ENCODE data around the gene UBE2G1.

Gene UBE2G1

DNA sequence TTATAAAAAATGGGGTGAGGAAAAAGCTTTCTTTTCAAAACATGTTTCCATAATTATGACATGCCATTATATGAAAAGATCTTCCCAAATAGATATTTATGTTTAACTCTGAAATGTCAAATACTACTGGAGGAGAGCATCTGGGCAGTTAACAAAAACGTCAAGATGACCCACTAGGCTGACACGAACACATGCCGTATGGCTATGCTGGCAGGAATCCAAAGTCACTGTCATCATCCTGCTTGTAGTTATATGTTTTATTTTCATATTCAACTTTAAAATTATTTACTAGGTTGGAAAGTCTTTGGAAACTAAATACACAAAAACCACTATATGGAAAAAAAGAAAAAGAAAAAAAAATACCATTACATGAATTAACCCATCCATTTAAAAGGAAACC is 130.0 kb downstream of the UBE2G1 start:
- TF ChIP-seq CTCF (conservative IDR thresholded peaks at IDR 0.05; ENCODE audit: low read depth, low read length): no peak
- no peak overlapping the region for H3K4me3 ChIP-seq (ENCODE audit: low read depth, low read length)
- peak; percentile 34 for DNase-seq (ENCODE audit: low read depth)

DNA sequence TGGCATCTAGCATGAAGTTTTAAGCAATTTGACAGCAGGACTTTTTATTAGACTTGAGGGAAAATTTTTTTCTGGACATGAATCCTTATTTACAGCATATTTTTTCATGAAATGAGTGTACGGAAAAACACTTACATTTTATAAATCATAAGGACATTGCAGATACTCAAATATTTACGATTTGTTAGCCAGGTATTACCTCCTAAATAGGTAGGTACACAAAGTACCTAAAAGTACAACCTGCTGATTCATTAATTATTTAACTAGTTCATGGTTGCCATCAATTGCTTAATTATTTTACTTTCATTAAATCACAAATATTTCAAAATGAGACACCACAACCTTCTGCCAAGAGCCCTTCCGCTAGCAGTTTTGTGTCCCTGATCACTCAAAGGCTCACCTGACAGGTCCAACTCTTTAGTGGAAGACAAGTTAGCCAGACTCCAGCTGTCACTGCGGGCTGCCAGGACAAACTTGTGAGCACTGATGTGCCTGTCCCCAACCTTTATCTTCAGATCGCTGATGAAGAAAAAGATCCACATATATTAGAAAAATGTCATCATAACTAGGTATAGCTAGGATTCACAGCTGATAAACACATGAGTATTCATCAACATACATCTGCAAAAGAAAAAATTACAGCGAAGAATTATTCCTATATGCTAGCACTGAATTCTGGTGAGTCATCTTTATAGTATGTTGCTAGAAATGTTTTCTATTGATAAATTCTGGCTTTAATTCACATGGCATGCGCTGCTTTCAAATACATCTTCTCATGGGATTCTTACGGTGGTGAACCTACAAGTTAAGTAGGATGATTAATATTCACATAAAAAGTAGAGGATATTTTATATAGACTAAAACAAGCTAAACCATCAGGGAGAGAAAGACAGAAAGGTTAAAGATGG is 130.8 kb downstream of the UBE2G1 start:
- no peak for TF ChIP-seq CTCF (conservative IDR thresholded peaks at IDR 0.05; ENCODE audit: low read depth, low read length)
- peak; percentile 56 for DNase-seq (ENCODE audit: low read depth)
- no peak overlapping the region for H3K4me3 ChIP-seq (ENCODE audit: low read depth, low read length)

GRCh38 chr17:4234401-4234800 is 132.1 kb downstream of the UBE2G1 start:
- no peak for TF ChIP-seq CTCF (conservative IDR thresholded peaks at IDR 0.05; ENCODE audit: low read depth, low read length)
- no peak overlapping the region for H3K4me3 ChIP-seq (ENCODE audit: low read depth, low read length)
- peak; percentile 24 for DNase-seq (ENCODE audit: low read depth)

DNA sequence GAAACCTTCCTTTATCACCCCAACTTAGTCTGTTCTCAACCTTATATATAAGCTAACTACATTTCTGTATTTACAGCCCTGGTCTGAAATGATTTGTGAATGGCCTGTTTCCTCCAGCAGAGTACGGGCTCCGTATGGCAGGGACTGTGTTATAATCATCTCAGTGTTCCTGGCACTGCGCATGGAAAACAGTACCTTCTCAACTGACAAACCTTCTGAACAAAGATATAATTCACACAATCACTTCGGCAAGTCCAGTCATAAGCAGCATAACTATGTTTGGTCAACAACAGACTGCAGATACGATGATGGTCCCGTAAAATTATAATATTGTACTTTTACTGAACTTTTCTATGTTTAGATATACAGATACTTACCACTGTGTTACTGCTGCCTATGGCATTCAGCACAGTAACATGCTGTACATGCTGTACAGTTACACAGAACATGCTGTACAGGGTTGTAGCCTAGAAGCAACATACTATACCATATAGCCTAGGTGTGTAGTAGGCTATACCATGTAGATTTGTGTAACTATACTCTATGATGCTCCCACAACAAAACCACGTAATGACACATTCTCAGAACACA is 132.7 kb downstream of the UBE2G1 start:
- no peak for DNase-seq (ENCODE audit: low read depth)
- no peak for TF ChIP-seq CTCF (conservative IDR thresholded peaks at IDR 0.05; ENCODE audit: low read depth, low read length)
- no peak overlapping the region for H3K4me3 ChIP-seq (ENCODE audit: low read depth, low read length)

GRCh38 chr17:4232168-4232813 is 134.2 kb downstream of the UBE2G1 start:
- H3K4me3 ChIP-seq (ENCODE audit: low read depth, low read length): no peak overlapping the region
- TF ChIP-seq CTCF (conservative IDR thresholded peaks at IDR 0.05; ENCODE audit: low read depth, low read length): no peak
- peak; percentile 77 for DNase-seq (ENCODE audit: low read depth)

- H3K4me3 ChIP-seq (ENCODE audit: low read depth, low read length): no peak overlapping the region
- peak; percentile 94 for DNase-seq (ENCODE audit: low read depth)
- TF ChIP-seq CTCF (conservative IDR thresholded peaks at IDR 0.05; ENCODE audit: low read depth, low read length): no peak
Observed at GRCh38 chr17:4229627-4230541, 136.6 kb downstream of the UBE2G1 start.

Measured in choroid plexus epithelial cell (primary cell).